NCI-H1092 (cell line): ENCODE measurements around the gene ALG12.

Experiments
- DNase-seq: peaks from one replicate; lab custom pipeline; 2025; lab: John Stamatoyannopoulos, UW

Gene ALG12

GRCh38 chr22:49917974-49918910 lies at the start of gene ALG12, which contains the start of gene CRELD2:
ALG12 (minus strand) TSS chr22:49918438; CDS start chr22:49913765, 4,673 bp downstream.
CRELD2 (plus strand) TSS chr22:49918634; CDS start chr22:49918770, 136 bp downstream.
- DNase-seq: peak; percentile 71

GRCh38 chr22:49967706-49968208 lies 49.5 kb upstream of the ALG12 start:
- no peak for DNase-seq

GRCh38 chr22:49966774-49967705 lies 48.8 kb upstream of the ALG12 start:
- no peak for DNase-seq

GRCh38 chr22:49966041-49966773 lies 48.0 kb upstream of the ALG12 start:
- DNase-seq: no peak

GRCh38 chr22:49965091-49966040 lies 47.1 kb upstream of the ALG12 start:
- DNase-seq: no peak

- no peak for DNase-seq
Observed at GRCh38 chr22:49964136-49965090, 46.2 kb upstream of the ALG12 start.

- no peak for DNase-seq
Observed at GRCh38 chr22:49963647-49964026, 45.4 kb upstream of the ALG12 start.

GRCh38 chr22:49962751-49963646 lies 44.8 kb upstream of the ALG12 start:
- no peak for DNase-seq

GRCh38 chr22:49962012-49962750 lies 43.9 kb upstream of the ALG12 start:
- peak; percentile 5 for DNase-seq

GRCh38 chr22:49961601-49962011 lies 43.4 kb upstream of the ALG12 start:
- no peak for DNase-seq

GRCh38 chr22:49961005-49961600 lies 42.9 kb upstream of the ALG12 start:
- no peak for DNase-seq

GRCh38 chr22:49960159-49961004 lies 42.1 kb upstream of the ALG12 start, which contains the start of gene PIM3:
PIM3 (plus strand) TSS chr22:49960772; CDS start chr22:49960948, 176 bp downstream.
- peak; percentile 78 for DNase-seq

- no peak for DNase-seq
Observed at GRCh38 chr22:49959782-49960158, 41.5 kb upstream of the ALG12 start.

GRCh38 chr22:49958931-49959781 lies 40.9 kb upstream of the ALG12 start:
- DNase-seq: no peak

- no peak for DNase-seq
Observed at GRCh38 chr22:49958366-49958921, 40.2 kb upstream of the ALG12 start.
